ENCODE measurements around the gene ASMTL. TPM values are rescaled to one million over a fixed set of nuclear protein-coding genes. Genes with fewer than 3 reads are reported as not detected.
"Not testable (repeated sequence)": the region's sequence is repeated elsewhere in the genome, so short reads cannot be mapped to it uniquely, and the experiment has no call there.

ASMTL gene
- total RNA-seq, 2 donors from 2014 or later, result 46.7 to 80.9 TPM

- H3K4me3 ChIP-seq (ENCODE audit: low read length), result peak overlapping the region; percentile 23
- H3K9me3 Mint-ChIP-seq, result peaks cover 28% of the 10 kb centered on the region
- H3K36me3 ChIP-seq (ENCODE audit: control insufficient read depth, insufficient read depth, low read length), result not testable (repeated sequence)
Observed at GRCh38 chrX:1489354-1489753, 36.6 kb upstream of the ASMTL start.

GRCh38 chrX:1488745-1489144, 36.0 kb upstream of the ASMTL start:
- no peak for TF ChIP-seq CTCF (conservative IDR thresholded peaks at IDR 0.05)
- peaks cover 13% of the 10 kb centered on the region for H3K27me3 Mint-ChIP-seq (ENCODE audit: insufficient read depth)
- peak overlapping the region; percentile 23 for H3K4me3 ChIP-seq (ENCODE audit: low read length)
- no peaks in the 10 kb centered on the region for H3K36me3 ChIP-seq (ENCODE audit: control insufficient read depth, insufficient read depth, low read length)
- no peaks in the 10 kb centered on the region for H3K27me3 ChIP-seq (ENCODE audit: control insufficient read depth, insufficient read depth, low read length, poor library complexity, severe bottlenecking)
- WGBS, 2 experiments (ENCODE audit: insufficient coverage in 1 of 2, insufficient read length in 1 of 2), result 80 to 88% methylated on average over 1 of the region's 1 CpG
- no peaks in the 10 kb centered on the region for H3K4me1 Mint-ChIP-seq
- no peaks in the 10 kb centered on the region for H3K4me1 ChIP-seq (ENCODE audit: control insufficient read depth, insufficient read depth, low read length)
- peaks cover 28% of the 10 kb centered on the region for H3K9me3 Mint-ChIP-seq
- H3K9ac ChIP-seq (ENCODE audit: extremely low read depth, low read length, poor library complexity, severe bottlenecking), result no peak overlapping the region
- H3K4me3 Mint-ChIP-seq, result no peak overlapping the region
- no peak overlapping the region for H3K27ac Mint-ChIP-seq
- H3K36me3 Mint-ChIP-seq (ENCODE audit: low read depth), result peaks cover 2% of the 10 kb centered on the region
- DNase-seq, result no peak
- H3K9me3 ChIP-seq (ENCODE audit: control insufficient read depth, low read length), result peaks cover 29% of the 10 kb centered on the region
- H3K27ac ChIP-seq (ENCODE audit: low read depth, low read length), result no peak overlapping the region

More at GRCh38 chrX:1489354-1489753, 36.6 kb upstream of the ASMTL start:
- H3K9me3 ChIP-seq (ENCODE audit: control insufficient read depth, low read length), result peaks cover 29% of the 10 kb centered on the region
- H3K4me3 Mint-ChIP-seq; H3K36me3 Mint-ChIP-seq (ENCODE audit: low read depth); H3K4me1 ChIP-seq (ENCODE audit: control insufficient read depth, insufficient read depth, low read length); H3K27me3 ChIP-seq (ENCODE audit: control insufficient read depth, insufficient read depth, low read length, poor library complexity, severe bottlenecking); H3K27ac Mint-ChIP-seq; DNase-seq; H3K27ac ChIP-seq (ENCODE audit: low read depth, low read length); H3K9ac ChIP-seq (ENCODE audit: extremely low read depth, low read length, poor library complexity, severe bottlenecking); H3K4me1 Mint-ChIP-seq: not testable (repeated sequence)
- H3K27me3 Mint-ChIP-seq (ENCODE audit: insufficient read depth), result peaks cover 13% of the 10 kb centered on the region
- 27 to 100% methylated on average over 1 of the region's 5 CpGs for WGBS, 2 experiments (ENCODE audit: insufficient coverage in 1 of 2, insufficient read length in 1 of 2)

GRCh38 chrX:1488141-1488540, 35.4 kb upstream of the ASMTL start:
- Mint-ChIP-seq H3K27me3 (ENCODE audit: insufficient read depth) (peaks cover 13% of the 10 kb centered on the region), H3K9me3 (peaks cover 28% of the 10 kb centered on the region), H3K36me3 (ENCODE audit: low read depth) (peaks cover 2% of the 10 kb centered on the region), H3K4me3 (no peak overlapping the region), H3K27ac (no peak overlapping the region), H3K4me1 (no peaks in the 10 kb centered on the region)
- Histone ChIP-seq H3K9me3 (ENCODE audit: control insufficient read depth, low read length) (peaks cover 29% of the 10 kb centered on the region), H3K4me1 (ENCODE audit: control insufficient read depth, insufficient read depth, low read length) (no peaks in the 10 kb centered on the region), H3K27ac (ENCODE audit: low read depth, low read length) (no peak overlapping the region), H3K4me3 (ENCODE audit: low read length) (no peak overlapping the region), H3K9ac (ENCODE audit: extremely low read depth, low read length, poor library complexity, severe bottlenecking) (no peak overlapping the region), H3K27me3 (ENCODE audit: control insufficient read depth, insufficient read depth, low read length, poor library complexity, severe bottlenecking) (no peaks in the 10 kb centered on the region), H3K36me3 (ENCODE audit: control insufficient read depth, insufficient read depth, low read length) (no peaks in the 10 kb centered on the region)
- no peak for TF ChIP-seq CTCF (conservative IDR thresholded peaks at IDR 0.05)
- 83 to 85% methylated on average over 2 to 3 of the region's 3 CpGs for WGBS, 2 experiments (ENCODE audit: insufficient coverage in 1 of 2, insufficient read length in 1 of 2)
- peak; percentile 32 for DNase-seq

- Mint-ChIP-seq H3K4me3 (no peak overlapping the region), H3K36me3 (ENCODE audit: low read depth) (peaks cover 2% of the 10 kb centered on the region), H3K27me3 (ENCODE audit: insufficient read depth) (peaks cover 10% of the 10 kb centered on the region), H3K4me1 (no peaks in the 10 kb centered on the region), H3K27ac (peak overlapping the region; percentile 55), H3K9me3 (peaks cover 28% of the 10 kb centered on the region)
- no peak for TF ChIP-seq CTCF (conservative IDR thresholded peaks at IDR 0.05)
- peak; percentile 33 for DNase-seq
- no peak overlapping the region for H3K4me3 ChIP-seq (ENCODE audit: low read length)
- H3K36me3 ChIP-seq (ENCODE audit: control insufficient read depth, insufficient read depth, low read length), result no peaks in the 10 kb centered on the region
- peaks cover 29% of the 10 kb centered on the region for H3K9me3 ChIP-seq (ENCODE audit: control insufficient read depth, low read length)
- WGBS, 2 experiments (ENCODE audit: insufficient coverage in 1 of 2, insufficient read length in 1 of 2), result 92 to 95% methylated on average over 4 to 5 of the region's 5 CpGs
- no peaks in the 10 kb centered on the region for H3K4me1 ChIP-seq (ENCODE audit: control insufficient read depth, insufficient read depth, low read length)
- H3K9ac ChIP-seq (ENCODE audit: extremely low read depth, low read length, poor library complexity, severe bottlenecking), result no peak overlapping the region
- no peaks in the 10 kb centered on the region for H3K27me3 ChIP-seq (ENCODE audit: control insufficient read depth, insufficient read depth, low read length, poor library complexity, severe bottlenecking)
- H3K27ac ChIP-seq (ENCODE audit: low read depth, low read length), result no peak overlapping the region
Observed at GRCh38 chrX:1487401-1487800, 34.7 kb upstream of the ASMTL start.
